PC-9 (cell line): ENCODE results near the gene CCDC181. TPM values are rescaled to one million over a fixed set of nuclear protein-coding genes. Genes with fewer than 3 reads are reported as not detected.

Source experiments
- BruUV-seq: library from RNA; stranded (reverse); fragments of 400-500 nt; replicated peaks from 2 replicates; lab custom pipeline; 2021; lab: Mats Ljungman, UMichigan
- CTCF ChIA-PET: fragments of 300-600 bp; sonication (Branson Sonifier 250); formaldehyde crosslinking; loops from one replicate; lab custom pipeline; 2022; ENCODE audit warnings: antibody characterized with exemption; lab: Charles Lee
- POLR2A ChIA-PET: fragments of 300-600 bp; sonication (Branson Sonifier 250); formaldehyde crosslinking; loops from one replicate; lab custom pipeline; 2022; ENCODE audit warnings: antibody characterized with exemption; ENCODE audit not compliant: unreplicated experiment; lab: Charles Lee
- DNase-seq, 2 experiments: peaks; one replicate each; pipeline versions ENCODE4 v3.0.0 to v3.0.0-alpha.2; 2015 to 2022; ENCODE audit warnings: mixed read lengths in 1 of 2
- H2AFZ ChIP-seq: fragments of 200-600 bp; sonication (generic); 2 replicates; pipeline ENCODE4 v1.8.1; 2017; ENCODE audit warnings: antibody characterized with exemption
- H3F3A ChIP-seq: fragments of 200-600 bp; sonication (generic); 2 replicates; pipeline ENCODE4 v1.8.1; 2017; ENCODE audit warnings: antibody characterized with exemption, mild to moderate bottlenecking, low read depth; ENCODE audit not compliant: insufficient read depth
- H3K27ac ChIP-seq: fragments of 200-600 bp; sonication (generic); 2 replicates; pipeline ENCODE4 v1.6.1; 2016; ENCODE audit warnings: mixed run types
- H3K27me3 ChIP-seq: fragments of 200-600 bp; sonication (generic); 2 replicates; pipeline ENCODE4 v1.6.1; 2016; ENCODE audit warnings: low read depth, mixed run types; ENCODE audit not compliant: insufficient read depth
- H3K36me3 ChIP-seq: fragments of 200-600 bp; sonication (generic); 2 replicates; pipeline ENCODE4 v1.6.1; 2016; ENCODE audit warnings: low read depth, mixed run types
- H3K4me1 ChIP-seq: fragments of 200-600 bp; sonication (generic); replicated peaks from 2 replicates; pipeline ENCODE4 v1.6.1; 2016; ENCODE audit warnings: mixed run types; ENCODE audit not compliant: insufficient read depth
- H3K4me2 ChIP-seq: fragments of 200-600 bp; sonication (generic); 2 replicates; pipeline ENCODE4 v1.6.1; 2017; ENCODE audit warnings: mixed run types
- H3K4me3 ChIP-seq: fragments of 200-600 bp; sonication (generic); 2 replicates; pipeline ENCODE4 v1.6.1; 2016; ENCODE audit warnings: mixed run types
- H3K79me2 ChIP-seq: fragments of 200-600 bp; sonication (generic); 2 replicates; pipeline ENCODE4 v1.6.1; 2017; ENCODE audit warnings: low read depth, mixed run types
- H3K9me2 ChIP-seq: fragments of 200-600 bp; sonication (generic); 2 replicates; pipeline ENCODE4 v1.8.1; 2017; ENCODE audit warnings: mild to moderate bottlenecking; ENCODE audit not compliant: insufficient read depth
- H3K9me3 ChIP-seq: fragments of 200-600 bp; sonication (generic); 2 replicates; pipeline ENCODE4 v1.8.1; 2016; ENCODE audit warnings: low read depth; ENCODE audit not compliant: insufficient read depth
- H4K20me1 ChIP-seq: fragments of 200-600 bp; sonication (generic); 2 replicates; pipeline ENCODE4 v1.8.1; 2017; ENCODE audit not compliant: insufficient read depth
- CTCF ChIP-seq: fragments of 200-600 bp; sonication (generic); conservative IDR thresholded peaks from 2 replicates; pipeline ENCODE4 v1.6.1; 2017; ENCODE audit warnings: mixed run types, antibody characterized with exemption, mild to moderate bottlenecking, moderate library complexity
- EZH2 ChIP-seq: fragments of 200-600 bp; sonication (generic); IDR thresholded peaks from 2 replicates; pipeline ENCODE4 v1.8.0; 2017; ENCODE audit warnings: antibody characterized with exemption, low read depth
- intact Hi-C: fragments of 100-400 bp; cut with micrococcal nuclease; formaldehyde crosslinking; loops from one replicate; pipeline ENCODE4 v1.10.0; 2022; ENCODE audit not compliant: unreplicated experiment
- total RNA-seq: library from RNA; stranded (reverse); gene quantifications from 2 replicates; pipeline ENCODE4 v1.2.3, GENCODE V29; 2021

The CCDC181 gene
- total RNA-seq, 1 experiment from 2014 or later = 0.37 TPM

GRCh38 chr1:169361281-169361680 lies 66.0 kb downstream of the CCDC181 start:
- no peak overlapping the region for H2AFZ ChIP-seq
- H3K27me3 ChIP-seq = no peaks in the 10 kb centered on the region
- intact Hi-C loops = no loop called here
- no peak overlapping the region for H3K4me2 ChIP-seq
- H3K79me2 ChIP-seq = no peaks in the 10 kb centered on the region
- H3K9me3 ChIP-seq = peaks cover 12% of the 10 kb centered on the region
- BruUV-seq = no TSS peak
- H3F3A ChIP-seq = peaks cover 11% of the 10 kb centered on the region; the same call in 1 of the 2 replicates
- peaks cover 6% of the 10 kb centered on the region; the same call in 1 of the 2 replicates for H3K9me2 ChIP-seq
- TF ChIP-seq CTCF (no peak), EZH2 (no peak)
- ChIA-PET CTCF (no interaction called here), POLR2A (no interaction called here)
- H3K4me3 ChIP-seq = no peak overlapping the region
- no peaks in the 10 kb centered on the region for H3K36me3 ChIP-seq
- DNase-seq = no peak
- H3K4me1 ChIP-seq = peaks cover 26% of the 10 kb centered on the region
- no peaks in the 10 kb centered on the region; the same call in 1 of the 2 replicates for H4K20me1 ChIP-seq
- no peak overlapping the region for H3K27ac ChIP-seq

- CTCF ChIA-PET = no interaction called here
Observed at GRCh38 chr1:169360415-169360814, 66.9 kb downstream of the CCDC181 start.

GRCh38 chr1:169348383-169349036 lies 78.8 kb downstream of the CCDC181 start:
- BruUV-seq = no TSS peak
- Histone ChIP-seq H3K9me3 (no peaks in the 10 kb centered on the region), H3K27me3 (no peaks in the 10 kb centered on the region), H3K4me1 (no peaks in the 10 kb centered on the region), H4K20me1 (no peaks in the 10 kb centered on the region), H3K36me3 (no peaks in the 10 kb centered on the region), H3K79me2 (no peaks in the 10 kb centered on the region), H3K9me2 (no peaks in the 10 kb centered on the region), H2AFZ (no peak overlapping the region), H3F3A (no peaks in the 10 kb centered on the region), H3K4me3 (no peak overlapping the region), H3K4me2 (no peak overlapping the region), H3K27ac (no peak overlapping the region)
- DNase-seq = no peak
- TF ChIP-seq EZH2 (no peak), CTCF (peak; percentile 91)
- ChIA-PET POLR2A (interaction anchor here (0.6 kb wide), 1 partner anchor 288 kb away, joined by 3 read pairs; no protein-coding TSS in a partner anchor), CTCF (interaction anchor here (0.6 to 2.4 kb wide), 8 partner anchors 19 to 1006 kb away, joined by 3 to 28 read pairs (median 6); partner anchors contain the start of genes BLZF1 and NME7)
- intact Hi-C loops = loop anchor here (1.0 to 10.0 kb wide), 5 partner anchors 216 to 1006 kb away; no protein-coding TSS in a partner anchor

More at GRCh38 chr1:169360415-169360814, 66.9 kb downstream of the CCDC181 start:
- no peak for DNase-seq
- Histone ChIP-seq H2AFZ (no peak overlapping the region), H3K27ac (no peak overlapping the region), H3K9me3 (peaks cover 7% of the 10 kb centered on the region), H3K4me1 (peaks cover 24% of the 10 kb centered on the region; the same call in 1 of the 2 replicates), H3K4me2 (no peak overlapping the region), H3K27me3 (no peaks in the 10 kb centered on the region), H3K36me3 (no peaks in the 10 kb centered on the region), H3K4me3 (no peak overlapping the region), H3K79me2 (no peaks in the 10 kb centered on the region), H3F3A (peaks cover 11% of the 10 kb centered on the region; the same call in 1 of the 2 replicates), H4K20me1 (no peaks in the 10 kb centered on the region; the same call in 1 of the 2 replicates), H3K9me2 (peaks cover 6% of the 10 kb centered on the region; the same call in 1 of the 2 replicates)
- TF ChIP-seq EZH2 = no peak
- TF ChIP-seq CTCF = no peak
- intact Hi-C loops = no loop called here
- POLR2A ChIA-PET = no interaction called here
- no TSS peak for BruUV-seq
